Measurements from ENCODE around the gene SH2D3C.
A peak's percentile ranks its signal among the peaks of the same experiment; 100 is the strongest.

The SH2D3C gene, protein sequence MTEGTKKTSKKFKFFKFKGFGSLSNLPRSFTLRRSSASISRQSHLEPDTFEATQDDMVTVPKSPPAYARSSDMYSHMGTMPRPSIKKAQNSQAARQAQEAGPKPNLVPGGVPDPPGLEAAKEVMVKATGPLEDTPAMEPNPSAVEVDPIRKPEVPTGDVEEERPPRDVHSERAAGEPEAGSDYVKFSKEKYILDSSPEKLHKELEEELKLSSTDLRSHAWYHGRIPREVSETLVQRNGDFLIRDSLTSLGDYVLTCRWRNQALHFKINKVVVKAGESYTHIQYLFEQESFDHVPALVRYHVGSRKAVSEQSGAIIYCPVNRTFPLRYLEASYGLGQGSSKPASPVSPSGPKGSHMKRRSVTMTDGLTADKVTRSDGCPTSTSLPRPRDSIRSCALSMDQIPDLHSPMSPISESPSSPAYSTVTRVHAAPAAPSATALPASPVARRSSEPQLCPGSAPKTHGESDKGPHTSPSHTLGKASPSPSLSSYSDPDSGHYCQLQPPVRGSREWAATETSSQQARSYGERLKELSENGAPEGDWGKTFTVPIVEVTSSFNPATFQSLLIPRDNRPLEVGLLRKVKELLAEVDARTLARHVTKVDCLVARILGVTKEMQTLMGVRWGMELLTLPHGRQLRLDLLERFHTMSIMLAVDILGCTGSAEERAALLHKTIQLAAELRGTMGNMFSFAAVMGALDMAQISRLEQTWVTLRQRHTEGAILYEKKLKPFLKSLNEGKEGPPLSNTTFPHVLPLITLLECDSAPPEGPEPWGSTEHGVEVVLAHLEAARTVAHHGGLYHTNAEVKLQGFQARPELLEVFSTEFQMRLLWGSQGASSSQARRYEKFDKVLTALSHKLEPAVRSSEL

DNA sequence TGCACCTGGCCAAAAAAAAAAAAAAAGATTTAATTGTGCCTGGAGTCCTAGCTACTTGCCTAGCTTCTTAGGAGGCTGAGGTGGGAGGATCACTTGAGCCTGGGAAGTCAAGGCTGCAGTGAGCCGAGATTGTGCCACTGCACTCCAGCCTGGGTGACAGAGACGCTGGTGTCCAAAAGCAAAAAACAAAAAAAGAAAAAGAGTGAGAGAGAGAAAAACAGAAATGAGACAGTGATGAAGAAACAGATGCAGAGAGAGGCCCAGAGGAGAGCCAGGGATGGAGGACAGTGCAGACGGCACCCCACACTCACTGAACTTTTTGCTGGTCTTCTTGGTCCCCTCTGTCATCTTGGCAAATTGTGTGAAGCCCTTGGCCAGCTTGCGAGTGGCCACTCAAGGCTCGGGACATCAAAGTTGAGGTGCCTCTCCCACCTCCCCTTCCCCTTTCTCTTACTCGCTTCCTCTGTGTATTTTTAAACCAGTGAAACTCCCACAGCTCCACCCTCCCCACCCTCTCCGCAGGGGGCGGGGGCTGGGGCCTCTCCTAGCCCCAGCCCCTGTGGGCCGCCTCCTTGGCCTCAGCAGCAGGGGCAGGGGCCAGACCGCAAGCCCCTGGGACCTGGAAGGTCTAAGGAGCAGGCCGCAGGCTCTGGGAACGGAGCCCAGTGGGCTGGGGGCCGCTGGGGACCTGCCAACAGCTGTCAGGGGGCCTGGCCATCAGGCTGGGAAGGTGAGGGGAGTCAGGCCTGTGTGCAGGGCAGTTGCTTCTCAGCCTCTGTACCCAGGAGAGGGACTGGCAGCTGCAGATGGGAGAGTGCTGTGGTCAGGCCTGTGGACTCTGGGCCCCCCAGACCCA is at the start of gene SH2D3C:
TSS of gene SH2D3C (minus strand) at position 387 of the 856 bp plus-strand sequence. CDS start at position 348, 39 bp downstream.
- H3K9me3 Mint-ChIP-seq (ENCODE audit: low read depth): no peaks in the 10 kb centered on the region
- peaks cover 67% of the 10 kb centered on the region for H3K4me1 Mint-ChIP-seq (ENCODE audit: low read depth)
- no peaks in the 10 kb centered on the region for H3K27me3 Mint-ChIP-seq
- H3K36me3 Mint-ChIP-seq: no peaks in the 10 kb centered on the region
- peak within 1 kb of the TSS; percentile 92 for H3K4me3 Mint-ChIP-seq
- H3K27ac Mint-ChIP-seq: peak within 1 kb of the TSS; percentile 99

DNA sequence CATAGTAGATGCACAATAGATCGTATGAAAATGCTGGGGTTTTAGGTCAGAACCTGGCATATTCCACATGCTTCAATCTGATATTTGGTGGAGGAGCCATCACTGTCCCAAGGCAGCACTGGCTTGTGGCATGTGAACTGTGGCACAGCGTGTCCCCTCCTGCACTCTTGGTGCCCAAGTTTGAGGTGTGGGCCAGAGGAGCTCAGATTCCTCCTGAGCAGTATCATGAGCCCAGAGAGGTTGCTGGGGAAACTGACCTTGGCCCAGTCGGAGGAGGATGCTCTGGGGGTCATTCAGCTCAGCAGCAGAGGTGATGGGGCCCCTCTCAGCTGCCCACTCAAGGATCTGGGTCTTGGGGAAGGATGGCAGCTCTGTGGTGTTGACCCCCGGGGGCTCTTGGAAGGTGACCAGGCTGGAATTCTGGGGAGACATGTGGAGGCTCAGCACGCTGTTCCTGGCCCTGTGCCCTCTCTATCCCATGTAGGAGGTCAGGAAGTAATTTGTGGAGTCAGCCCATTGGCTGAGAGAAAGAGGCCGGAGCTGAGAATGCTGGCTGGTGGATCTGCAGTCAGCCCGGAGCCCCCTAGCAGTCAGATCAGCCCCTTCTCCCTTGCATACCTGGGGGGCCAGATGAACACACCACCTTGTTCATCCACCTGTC is 47.9 kb upstream of the SH2D3C start:
- no peaks in the 10 kb centered on the region for H3K36me3 Mint-ChIP-seq
- H3K4me1 Mint-ChIP-seq (ENCODE audit: low read depth): no peaks in the 10 kb centered on the region
- no peak overlapping the region for H3K4me3 Mint-ChIP-seq
- H3K9me3 Mint-ChIP-seq (ENCODE audit: low read depth): no peaks in the 10 kb centered on the region
- H3K27me3 Mint-ChIP-seq: no peaks in the 10 kb centered on the region
- no peak overlapping the region for H3K27ac Mint-ChIP-seq

DNA sequence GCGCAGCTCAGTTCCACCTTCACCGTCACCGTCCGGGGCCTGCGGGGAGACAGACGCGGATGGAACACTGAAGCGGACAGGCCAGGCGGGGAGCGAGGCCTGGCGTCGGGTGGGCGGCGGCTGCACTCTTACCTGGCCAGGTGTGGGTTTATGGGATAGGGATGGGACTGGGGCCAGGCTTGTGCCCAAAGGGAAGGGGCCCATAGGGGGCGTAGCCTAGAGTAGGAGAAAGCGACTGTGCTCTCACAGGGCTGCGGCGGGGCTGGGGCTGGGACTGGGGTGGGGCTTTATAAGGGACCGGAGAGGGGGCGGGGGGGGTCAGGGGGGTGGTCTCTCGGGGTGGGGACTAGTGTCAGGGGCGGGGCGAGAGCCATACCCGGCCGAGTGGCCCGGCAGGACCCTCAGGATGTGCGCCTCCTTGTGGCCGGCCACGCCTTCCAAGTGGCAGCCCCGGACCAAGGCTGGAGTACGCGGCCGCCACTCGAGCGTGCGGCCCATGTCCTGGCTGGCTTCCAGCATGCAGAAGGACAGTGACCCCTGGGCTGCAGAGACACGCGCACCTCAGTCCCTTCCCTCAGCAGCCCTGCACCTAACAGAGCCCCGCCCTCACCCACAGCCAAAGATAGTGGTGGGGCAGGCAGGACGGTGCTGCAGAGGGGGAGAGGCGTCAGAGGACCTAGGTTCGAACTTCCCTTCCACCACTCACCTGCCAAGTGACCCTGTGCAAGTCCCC is 47.0 kb upstream of the SH2D3C start:
- Mint-ChIP-seq H3K27ac (no peak overlapping the region), H3K4me1 (ENCODE audit: low read depth) (no peaks in the 10 kb centered on the region), H3K27me3 (no peaks in the 10 kb centered on the region), H3K4me3 (no peak overlapping the region), H3K36me3 (no peaks in the 10 kb centered on the region), H3K9me3 (ENCODE audit: low read depth) (no peaks in the 10 kb centered on the region)

- H3K36me3 Mint-ChIP-seq: no peaks in the 10 kb centered on the region
- no peaks in the 10 kb centered on the region for H3K4me1 Mint-ChIP-seq (ENCODE audit: low read depth)
- no peaks in the 10 kb centered on the region for H3K9me3 Mint-ChIP-seq (ENCODE audit: low read depth)
- no peaks in the 10 kb centered on the region for H3K27me3 Mint-ChIP-seq
- H3K4me3 Mint-ChIP-seq: no peak overlapping the region
- H3K27ac Mint-ChIP-seq: no peak overlapping the region
These were observed 43.6 kb upstream of the SH2D3C start for GRCh38 chr9:127822108-127822507.

DNA sequence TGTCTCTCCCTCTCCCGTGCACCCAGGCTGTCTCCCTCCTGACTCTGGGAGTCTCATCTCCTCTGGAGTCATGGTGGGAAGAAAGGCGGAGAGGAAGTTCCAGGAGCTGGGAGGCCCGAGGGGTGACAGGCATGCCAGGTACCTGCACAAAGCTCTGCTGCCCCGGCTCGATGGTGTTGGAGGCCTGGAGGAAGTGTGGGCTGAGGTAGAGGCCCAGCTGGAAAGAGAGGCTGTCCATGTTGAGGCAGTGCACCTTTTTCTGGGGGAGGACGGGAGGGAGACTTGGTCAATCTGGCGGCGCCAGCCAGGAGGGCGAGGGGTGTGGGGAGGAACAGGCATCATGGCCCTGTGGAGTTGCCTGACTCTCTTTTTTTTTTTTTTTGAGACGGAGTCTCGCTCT is 40.1 kb upstream of the SH2D3C start:
- Mint-ChIP-seq H3K27me3 (no peaks in the 10 kb centered on the region), H3K4me1 (ENCODE audit: low read depth) (no peaks in the 10 kb centered on the region), H3K9me3 (ENCODE audit: low read depth) (no peaks in the 10 kb centered on the region), H3K27ac (no peak overlapping the region), H3K4me3 (no peak overlapping the region), H3K36me3 (no peaks in the 10 kb centered on the region)

GRCh38 chr9:127817881-127818434 is 39.5 kb upstream of the SH2D3C start:
- H3K4me1 Mint-ChIP-seq (ENCODE audit: low read depth): no peaks in the 10 kb centered on the region
- H3K36me3 Mint-ChIP-seq: no peaks in the 10 kb centered on the region
- H3K9me3 Mint-ChIP-seq (ENCODE audit: low read depth): no peaks in the 10 kb centered on the region
- peak overlapping the region; percentile 34 for H3K27ac Mint-ChIP-seq
- H3K4me3 Mint-ChIP-seq: no peak overlapping the region
- H3K27me3 Mint-ChIP-seq: no peaks in the 10 kb centered on the region

DNA sequence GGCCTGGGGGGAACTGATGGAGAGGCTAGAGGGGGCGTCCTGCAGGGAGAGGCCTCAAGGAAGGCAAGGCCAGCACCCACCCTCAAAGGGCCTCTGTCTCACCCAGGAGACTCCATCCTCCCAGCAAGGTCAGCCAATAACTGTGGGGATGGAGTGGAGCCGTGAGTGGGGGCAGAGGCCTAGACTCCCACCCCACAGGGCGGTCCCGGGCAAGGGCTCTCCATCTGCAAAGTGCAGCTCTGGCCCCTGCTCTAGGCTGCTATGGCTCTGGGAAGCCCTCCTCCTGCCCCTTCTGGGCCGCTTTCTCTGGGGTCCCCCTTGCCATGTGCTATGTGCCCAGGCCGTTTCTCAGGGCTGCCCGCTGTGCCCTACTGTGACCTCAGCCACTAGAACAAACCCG is 38.3 kb upstream of the SH2D3C start:
- Mint-ChIP-seq H3K4me1 (ENCODE audit: low read depth) (no peaks in the 10 kb centered on the region), H3K27ac (peak overlapping the region; percentile 64), H3K9me3 (ENCODE audit: low read depth) (no peaks in the 10 kb centered on the region), H3K27me3 (no peaks in the 10 kb centered on the region), H3K4me3 (no peak overlapping the region), H3K36me3 (no peaks in the 10 kb centered on the region)

- Mint-ChIP-seq H3K4me1 (ENCODE audit: low read depth) (no peaks in the 10 kb centered on the region), H3K36me3 (no peaks in the 10 kb centered on the region), H3K9me3 (ENCODE audit: low read depth) (no peaks in the 10 kb centered on the region), H3K4me3 (no peak overlapping the region), H3K27ac (no peak overlapping the region), H3K27me3 (no peaks in the 10 kb centered on the region)
These were observed 37.9 kb upstream of the SH2D3C start for GRCh38 chr9:127816362-127816725.

GRCh38 chr9:127815512-127816361 is 37.3 kb upstream of the SH2D3C start:
- no peaks in the 10 kb centered on the region for H3K27me3 Mint-ChIP-seq
- H3K4me1 Mint-ChIP-seq (ENCODE audit: low read depth): no peaks in the 10 kb centered on the region
- H3K27ac Mint-ChIP-seq: no peak overlapping the region
- no peak overlapping the region for H3K4me3 Mint-ChIP-seq
- no peaks in the 10 kb centered on the region for H3K36me3 Mint-ChIP-seq
- no peaks in the 10 kb centered on the region for H3K9me3 Mint-ChIP-seq (ENCODE audit: low read depth)

GRCh38 chr9:127814619-127815511 is 36.4 kb upstream of the SH2D3C start:
- Mint-ChIP-seq H3K27ac (no peak overlapping the region), H3K4me1 (ENCODE audit: low read depth) (no peaks in the 10 kb centered on the region)

GRCh38 chr9:127813686-127814226 is 35.3 kb upstream of the SH2D3C start:
- Mint-ChIP-seq H3K9me3 (ENCODE audit: low read depth) (no peaks in the 10 kb centered on the region), H3K27ac (no peak overlapping the region), H3K4me3 (no peak overlapping the region), H3K36me3 (no peaks in the 10 kb centered on the region), H3K4me1 (ENCODE audit: low read depth) (no peaks in the 10 kb centered on the region), H3K27me3 (no peaks in the 10 kb centered on the region)

More at GRCh38 chr9:127814619-127815511, 36.4 kb upstream of the SH2D3C start:
- H3K9me3 Mint-ChIP-seq (ENCODE audit: low read depth): no peaks in the 10 kb centered on the region
- no peak overlapping the region for H3K4me3 Mint-ChIP-seq
- H3K27me3 Mint-ChIP-seq: no peaks in the 10 kb centered on the region
- no peaks in the 10 kb centered on the region for H3K36me3 Mint-ChIP-seq
